Endothelial cell (in vitro differentiated cells): Measurements from ENCODE around the gene SPOP. TPM values are rescaled to one million over a fixed set of nuclear protein-coding genes. Genes with fewer than 3 reads are reported as not detected.

ENCODE experiments used
- DNase-seq: peaks from one replicate; pipeline ENCODE4 v3.0.0; 2021; ENCODE audit warnings: low spot score
- H3K27ac Mint-ChIP-seq: one replicate; pipeline ENCODE4 v1.8.0; 2021; ENCODE audit warnings: mixed read lengths, inconsistent platforms; ENCODE audit not compliant: unreplicated experiment
- H3K27me3 Mint-ChIP-seq: one replicate; pipeline ENCODE4 v1.8.0; 2021; ENCODE audit warnings: mild to moderate bottlenecking, moderate library complexity, mixed read lengths, inconsistent platforms; ENCODE audit not compliant: unreplicated experiment
- H3K36me3 Mint-ChIP-seq: one replicate; pipeline ENCODE4 v1.8.0; 2021; ENCODE audit warnings: mild to moderate bottlenecking, low read depth, mixed read lengths, inconsistent platforms; ENCODE audit not compliant: unreplicated experiment
- H3K4me1 Mint-ChIP-seq: one replicate; pipeline ENCODE4 v1.8.0; 2021; ENCODE audit warnings: mild to moderate bottlenecking, mixed read lengths, inconsistent platforms; ENCODE audit not compliant: unreplicated experiment
- H3K4me3 Mint-ChIP-seq: one replicate; pipeline ENCODE4 v1.8.0; 2021; ENCODE audit warnings: mild to moderate bottlenecking, mixed read lengths, inconsistent platforms; ENCODE audit not compliant: unreplicated experiment
- H3K9me3 Mint-ChIP-seq: one replicate; pipeline ENCODE4 v1.8.0; 2021; ENCODE audit warnings: mixed read lengths, inconsistent platforms; ENCODE audit not compliant: unreplicated experiment
- CTCF ChIP-seq: fragments of 200-600 bp; sonication (generic); IDR thresholded peaks from one replicate; pipeline ENCODE4 v1.5.0; 2021; ENCODE audit warnings: antibody characterized with exemption; ENCODE audit not compliant: unreplicated experiment
- total RNA-seq: library from RNA; stranded (reverse); fragmentation: NEBNext Ultra II Directional; extraction: Animal tissue kit (Norgen Biotek cat#: 25700); gene quantifications from one replicate; pipeline ENCODE4 v1.2.1, GENCODE V29; 2021; ENCODE audit not compliant: unreplicated experiment

SPOP gene
- total RNA-seq, 1 donor from 2014 or later: 55.6 TPM

GRCh38 chr17:49596613-49597244 is 81.2 kb downstream of the SPOP start:
- H3K4me1 Mint-ChIP-seq: peaks cover 25% of the 10 kb centered on the region
- TF ChIP-seq CTCF: no peak
- DNase-seq: no peak
- H3K9me3 Mint-ChIP-seq: no peaks in the 10 kb centered on the region
- H3K4me3 Mint-ChIP-seq: peak overlapping the region; percentile 45
- H3K27me3 Mint-ChIP-seq: peaks cover 6% of the 10 kb centered on the region
- no peak overlapping the region for H3K27ac Mint-ChIP-seq
- peaks cover 26% of the 10 kb centered on the region for H3K36me3 Mint-ChIP-seq

GRCh38 chr17:49595980-49596379 is 81.9 kb downstream of the SPOP start:
- Mint-ChIP-seq H3K9me3 (no peaks in the 10 kb centered on the region), H3K4me3 (no peak overlapping the region)
- no peak for DNase-seq

DNA sequence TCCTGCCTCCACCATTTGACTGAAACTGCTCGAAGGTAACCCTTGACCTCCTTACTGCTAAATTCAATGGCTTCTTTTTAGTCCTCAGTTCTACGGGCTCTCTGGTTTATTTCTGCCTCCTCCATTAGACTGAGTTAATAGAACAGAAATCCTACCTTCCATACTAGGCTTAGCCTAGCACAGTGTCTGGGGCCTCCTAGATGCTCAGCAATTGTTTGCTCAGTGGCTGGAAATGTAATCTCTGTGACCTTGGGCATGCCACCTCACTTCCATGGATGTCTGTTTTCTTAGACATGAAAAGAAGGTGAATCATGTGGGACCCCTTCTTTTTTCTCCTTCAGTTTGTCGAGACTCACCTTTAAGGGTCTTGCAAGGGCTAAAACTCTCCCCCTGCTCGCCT is 82.6 kb downstream of the SPOP start:
- peaks cover 25% of the 10 kb centered on the region for H3K36me3 Mint-ChIP-seq
- DNase-seq: no peak
- H3K27me3 Mint-ChIP-seq: peaks cover 7% of the 10 kb centered on the region
- no peak for TF ChIP-seq CTCF
- H3K4me1 Mint-ChIP-seq: peaks cover 26% of the 10 kb centered on the region
- no peaks in the 10 kb centered on the region for H3K9me3 Mint-ChIP-seq
- H3K27ac Mint-ChIP-seq: no peak overlapping the region
- H3K4me3 Mint-ChIP-seq: peak overlapping the region; percentile 19

More at GRCh38 chr17:49595980-49596379, 81.9 kb downstream of the SPOP start:
- Mint-ChIP-seq H3K27ac (no peak overlapping the region), H3K27me3 (peaks cover 8% of the 10 kb centered on the region), H3K4me1 (peaks cover 26% of the 10 kb centered on the region), H3K36me3 (peaks cover 25% of the 10 kb centered on the region)
- TF ChIP-seq CTCF: no peak

- Mint-ChIP-seq H3K27me3 (peaks cover 14% of the 10 kb centered on the region), H3K9me3 (no peaks in the 10 kb centered on the region), H3K36me3 (peaks cover 14% of the 10 kb centered on the region), H3K4me1 (peaks cover 18% of the 10 kb centered on the region), H3K27ac (no peak overlapping the region), H3K4me3 (no peak overlapping the region)
- no peak for TF ChIP-seq CTCF
- no peak for DNase-seq
Observed at GRCh38 chr17:49592263-49592662, 85.6 kb downstream of the SPOP start.

DNA sequence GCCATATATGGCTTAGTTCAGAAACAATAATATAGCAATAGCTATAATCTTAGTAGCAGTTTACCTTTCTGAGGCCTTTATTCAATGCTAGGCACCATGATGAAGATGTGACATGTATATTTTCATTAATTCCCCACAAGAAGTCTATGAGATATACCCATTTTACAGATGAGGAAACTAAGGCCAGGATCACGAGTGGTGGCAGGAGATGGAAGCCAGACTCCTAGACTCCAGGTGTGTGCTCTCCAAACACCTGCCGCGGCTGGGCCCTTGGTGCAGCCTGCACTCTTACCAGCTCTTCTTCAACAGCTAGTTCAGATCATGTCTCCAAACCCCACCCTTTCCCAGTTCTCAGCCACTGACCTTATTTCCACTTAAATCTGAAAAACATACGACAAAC is 87.0 kb downstream of the SPOP start:
- Mint-ChIP-seq H3K4me3 (no peak overlapping the region), H3K9me3 (no peaks in the 10 kb centered on the region), H3K36me3 (peaks cover 10% of the 10 kb centered on the region), H3K27ac (no peak overlapping the region), H3K4me1 (peaks cover 8% of the 10 kb centered on the region), H3K27me3 (peaks cover 14% of the 10 kb centered on the region)
- DNase-seq: no peak
- no peak for TF ChIP-seq CTCF
